ENCODE results near the gene PLA2G2A.

The PLA2G2A gene

DNA sequence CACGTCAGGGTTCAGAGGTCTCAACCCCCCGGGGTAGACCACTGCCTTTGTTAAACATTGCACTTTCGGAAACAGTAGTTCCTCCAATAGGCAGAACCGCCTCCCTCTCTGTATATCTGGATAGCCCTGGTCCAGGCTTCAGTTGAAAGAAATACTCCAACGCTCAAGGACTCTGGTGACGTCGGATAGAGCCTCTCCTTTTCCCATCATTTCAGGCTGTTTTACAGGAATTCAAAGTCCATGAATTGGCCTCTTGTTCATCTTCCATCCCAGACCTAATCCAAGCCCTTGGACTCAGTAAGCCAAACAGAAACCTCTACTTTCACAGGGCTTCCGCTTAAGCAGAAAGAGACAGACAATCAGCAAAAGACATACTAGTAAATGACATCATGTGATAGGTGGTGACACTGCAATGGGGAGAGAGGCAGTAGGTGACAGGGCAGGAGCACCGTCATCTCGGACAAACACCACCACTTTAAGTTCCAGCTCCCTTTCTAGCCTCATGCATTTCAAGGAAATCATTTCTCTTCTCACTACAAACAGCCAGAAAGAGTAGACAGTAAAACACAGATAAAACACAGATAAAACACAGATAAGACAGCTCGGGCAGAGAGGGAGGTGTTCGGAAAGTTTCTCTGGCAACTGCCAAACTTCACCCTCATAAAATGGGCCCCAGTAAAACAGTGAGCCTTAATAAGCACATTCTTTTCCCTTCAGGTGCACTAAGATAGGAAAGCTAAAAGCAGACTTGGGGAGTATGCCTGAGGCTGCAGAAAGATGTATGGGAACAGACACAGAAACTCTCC, 2.3 kb upstream of the PLA2G2A start:
- no peak for DNase-seq
- Histone ChIP-seq H3K4me3 (ENCODE audit: low read length) (no peak overlapping the region), H3K27ac (ENCODE audit: low read length) (no peak overlapping the region), H3K36me3 (replicated peaks; ENCODE audit: insufficient read depth, low read length) (no peaks in the 10 kb centered on the region), H3K9me3 (replicated peaks; ENCODE audit: insufficient read depth, low read length) (no peaks in the 10 kb centered on the region), H4K20me1 (ENCODE audit: insufficient read depth, low read length) (no peaks in the 10 kb centered on the region), H3K27me3 (replicated peaks; ENCODE audit: insufficient read depth, low read length) (peaks cover 66% of the 10 kb centered on the region), H3K4me1 (ENCODE audit: low read length) (no peaks in the 10 kb centered on the region), H3F3A (ENCODE audit: insufficient read depth, low read length) (no peaks in the 10 kb centered on the region), H3K9me2 (replicated peaks; ENCODE audit: insufficient read depth, low read length) (no peaks in the 10 kb centered on the region), H3K9ac (ENCODE audit: low read length) (no peak overlapping the region), H3K79me2 (ENCODE audit: low read length) (no peaks in the 10 kb centered on the region), H3K4me2 (ENCODE audit: low read depth, low read length) (no peak overlapping the region), H2AFZ (ENCODE audit: low read length) (no peak overlapping the region)
- TF ChIP-seq, protein P1, sequence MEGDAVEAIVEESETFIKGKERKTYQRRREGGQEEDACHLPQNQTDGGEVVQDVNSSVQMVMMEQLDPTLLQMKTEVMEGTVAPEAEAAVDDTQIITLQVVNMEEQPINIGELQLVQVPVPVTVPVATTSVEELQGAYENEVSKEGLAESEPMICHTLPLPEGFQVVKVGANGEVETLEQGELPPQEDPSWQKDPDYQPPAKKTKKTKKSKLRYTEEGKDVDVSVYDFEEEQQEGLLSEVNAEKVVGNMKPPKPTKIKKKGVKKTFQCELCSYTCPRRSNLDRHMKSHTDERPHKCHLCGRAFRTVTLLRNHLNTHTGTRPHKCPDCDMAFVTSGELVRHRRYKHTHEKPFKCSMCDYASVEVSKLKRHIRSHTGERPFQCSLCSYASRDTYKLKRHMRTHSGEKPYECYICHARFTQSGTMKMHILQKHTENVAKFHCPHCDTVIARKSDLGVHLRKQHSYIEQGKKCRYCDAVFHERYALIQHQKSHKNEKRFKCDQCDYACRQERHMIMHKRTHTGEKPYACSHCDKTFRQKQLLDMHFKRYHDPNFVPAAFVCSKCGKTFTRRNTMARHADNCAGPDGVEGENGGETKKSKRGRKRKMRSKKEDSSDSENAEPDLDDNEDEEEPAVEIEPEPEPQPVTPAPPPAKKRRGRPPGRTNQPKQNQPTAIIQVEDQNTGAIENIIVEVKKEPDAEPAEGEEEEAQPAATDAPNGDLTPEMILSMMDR (IDR thresholded peaks at IDR 0.05; ENCODE audit: low read length): no peak
- TF ChIP-seq EZH2phosphoT487 (IDR thresholded peaks at IDR 0.05; ENCODE audit: low read length) (no peak), EZH2 (optimal IDR thresholded peaks at IDR 0.05; ENCODE audit: low read depth, low read length) (no peak)

DNA sequence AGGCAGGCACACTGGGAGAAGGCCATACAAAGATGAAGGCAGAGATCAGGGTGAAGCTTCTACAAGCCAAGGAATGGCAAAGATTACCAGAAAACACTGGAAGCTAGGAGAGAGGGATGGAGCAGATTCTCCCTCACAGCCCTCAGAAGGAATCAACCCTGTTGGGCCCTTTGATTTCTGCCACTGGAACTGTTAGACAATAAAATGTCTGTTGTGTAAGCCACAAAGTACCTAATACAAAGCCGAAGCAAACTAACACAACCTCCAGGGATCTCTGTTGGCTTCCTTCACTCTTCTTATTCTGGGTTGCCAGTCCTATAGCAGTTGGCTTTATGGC, 1.7 kb upstream of the PLA2G2A start:
- Histone ChIP-seq H3F3A (ENCODE audit: insufficient read depth, low read length) (no peaks in the 10 kb centered on the region), H3K27me3 (replicated peaks; ENCODE audit: insufficient read depth, low read length) (peaks cover 63% of the 10 kb centered on the region), H3K36me3 (replicated peaks; ENCODE audit: insufficient read depth, low read length) (no peaks in the 10 kb centered on the region), H2AFZ (ENCODE audit: low read length) (no peak overlapping the region), H3K4me2 (ENCODE audit: low read depth, low read length) (no peak overlapping the region), H4K20me1 (ENCODE audit: insufficient read depth, low read length) (no peaks in the 10 kb centered on the region), H3K9me2 (replicated peaks; ENCODE audit: insufficient read depth, low read length) (no peaks in the 10 kb centered on the region), H3K4me3 (ENCODE audit: low read length) (no peak overlapping the region), H3K79me2 (ENCODE audit: low read length) (no peaks in the 10 kb centered on the region), H3K9me3 (replicated peaks; ENCODE audit: insufficient read depth, low read length) (no peaks in the 10 kb centered on the region), H3K4me1 (ENCODE audit: low read length) (no peaks in the 10 kb centered on the region), H3K9ac (ENCODE audit: low read length) (no peak overlapping the region), H3K27ac (ENCODE audit: low read length) (no peak overlapping the region)
- no peak for DNase-seq
- TF ChIP-seq EZH2phosphoT487 (IDR thresholded peaks at IDR 0.05; ENCODE audit: low read length): no peak
- TF ChIP-seq, protein P1 (IDR thresholded peaks at IDR 0.05; ENCODE audit: low read length): no peak
- TF ChIP-seq EZH2 (optimal IDR thresholded peaks at IDR 0.05; ENCODE audit: low read depth, low read length): no peak

DNA sequence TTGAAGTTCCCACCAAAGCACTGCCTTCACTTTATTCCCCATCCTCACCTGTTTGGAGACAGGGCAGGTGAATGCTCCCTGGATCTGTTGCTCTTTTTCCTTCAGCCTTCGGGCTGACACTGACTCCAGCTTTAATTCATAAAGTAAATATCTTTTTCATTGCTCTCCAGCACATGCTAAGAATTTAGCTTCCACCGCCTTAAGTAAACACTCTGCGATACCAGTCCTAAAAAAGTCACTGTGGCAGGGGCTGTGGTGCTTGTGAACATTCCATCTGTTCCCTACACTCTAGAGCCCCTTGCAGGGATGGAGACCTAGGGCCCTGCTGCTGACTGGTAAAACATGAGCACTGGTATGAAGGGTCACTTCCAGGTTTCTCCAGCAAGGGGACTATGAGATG, 896 bp upstream of the PLA2G2A start:
- Histone ChIP-seq H3K4me2 (ENCODE audit: low read depth, low read length) (no peak overlapping the region), H3K9me3 (replicated peaks; ENCODE audit: insufficient read depth, low read length) (no peaks in the 10 kb centered on the region)

More for the DNA sequence above, 896 bp upstream of the PLA2G2A start:
- no peaks in the 10 kb centered on the region for H3K9me2 ChIP-seq (replicated peaks; ENCODE audit: insufficient read depth, low read length)
- no peaks in the 10 kb centered on the region for H3K4me1 ChIP-seq (ENCODE audit: low read length)
- DNase-seq: no peak
- H2AFZ ChIP-seq (ENCODE audit: low read length): no peak overlapping the region
- no peak overlapping the region for H3K9ac ChIP-seq (ENCODE audit: low read length)
- H4K20me1 ChIP-seq (ENCODE audit: insufficient read depth, low read length): no peaks in the 10 kb centered on the region
- H3K36me3 ChIP-seq (replicated peaks; ENCODE audit: insufficient read depth, low read length): no peaks in the 10 kb centered on the region
- peaks cover 70% of the 10 kb centered on the region for H3K27me3 ChIP-seq (replicated peaks; ENCODE audit: insufficient read depth, low read length)
- no peaks in the 10 kb centered on the region for H3K79me2 ChIP-seq (ENCODE audit: low read length)
- H3F3A ChIP-seq (ENCODE audit: insufficient read depth, low read length): no peaks in the 10 kb centered on the region
- no peak overlapping the region for H3K4me3 ChIP-seq (ENCODE audit: low read length)
- TF ChIP-seq EZH2 (optimal IDR thresholded peaks at IDR 0.05; ENCODE audit: low read depth, low read length) (no peak), EZH2phosphoT487 (IDR thresholded peaks at IDR 0.05; ENCODE audit: low read length) (no peak)
- TF ChIP-seq, protein P1 (IDR thresholded peaks at IDR 0.05; ENCODE audit: low read length): no peak
- no peak overlapping the region for H3K27ac ChIP-seq (ENCODE audit: low read length)
